HG03439 (cell line): ENCODE data around the gene NTF4.
"Not testable (repeated sequence)": the region's sequence is repeated elsewhere in the genome, so short reads cannot be mapped to it uniquely, and the experiment has no call there.

Experiments
- ATAC-seq: cut with Tn5 transposase; IDR thresholded peaks from one replicate; pipeline ENCODE4 v1.9.1; 2021; ENCODE audit warnings: mild to moderate bottlenecking, moderate library complexity; ENCODE audit not compliant: unreplicated experiment

NTF4 gene

GRCh38 chr19:49024233-49024632 lies 40.4 kb downstream of the NTF4 start, which contains the start of gene CGB3:
Gene CGB3, minus strand, starts transcription at chr19:49024333. Its CDS starts 362 bp downstream, at chr19:49023971.
- ATAC-seq: not testable (repeated sequence)

GRCh38 chr19:49022116-49022515 lies 42.5 kb downstream of the NTF4 start:
- ATAC-seq: no peak

- ATAC-seq: no peak
Measured at GRCh38 chr19:49020931-49021895, 43.4 kb downstream of the NTF4 start.

- no peak for ATAC-seq
Measured at GRCh38 chr19:49020342-49020741, 44.3 kb downstream of the NTF4 start.

GRCh38 chr19:49019242-49019932 lies 45.2 kb downstream of the NTF4 start:
- peak; percentile 55 for ATAC-seq

GRCh38 chr19:49018388-49019241 lies 46.0 kb downstream of the NTF4 start:
- ATAC-seq: not testable (repeated sequence)

GRCh38 chr19:49017666-49018351 lies 46.8 kb downstream of the NTF4 start:
- no peak for ATAC-seq

- ATAC-seq: no peak
Measured at GRCh38 chr19:49017041-49017665, 47.5 kb downstream of the NTF4 start, which contains the start of gene LHB. Gene LHB, minus strand, starts transcription at chr19:49017091. Its CDS starts 10 bp downstream, at chr19:49017081.

GRCh38 chr19:49016067-49016839 lies 48.4 kb downstream of the NTF4 start:
- ATAC-seq: no peak

GRCh38 chr19:49014870-49015255 lies 49.8 kb downstream of the NTF4 start:
- ATAC-seq: no peak

- ATAC-seq: no peak
Measured at GRCh38 chr19:49014123-49014869, 50.3 kb downstream of the NTF4 start.

- no peak for ATAC-seq
Measured at GRCh38 chr19:49011194-49011593, 53.4 kb downstream of the NTF4 start.
